Heart right ventricle (tissue), 16 donors: Measurements from ENCODE around the gene TAMALIN. TPM values are rescaled to one million over a fixed set of nuclear protein-coding genes. Genes with fewer than 3 reads are reported as not detected.

Experiments
- ATAC-seq, 8 donors: fragments of 200-7000 bp; cut with Tn5 transposase; one replicate each; pipeline ENCODE4 v1.9.1; 2020; ENCODE audit warnings: mild to moderate bottlenecking in 8 of 8, moderate library complexity in 8 of 8, moderate number of reproducible peaks in 1 of 8
- DNase-seq, 2 donors: peaks; one replicate each; pipeline ENCODE4 v3.0.0-alpha.2; 2020
- H3K27ac ChIP-seq, 10 donors: fragments of 200-600 bp; sonication (generic) in 2 of 10; one replicate each; pipeline versions ENCODE4 v1.5.0 to v1.8.0; 2020 to 2022; ENCODE audit warnings: mild to moderate bottlenecking in 3 of 10
- H3K27me3 ChIP-seq, 7 donors: fragments of 200-600 bp; one replicate each; pipeline ENCODE4 v1.8.0; 2021 to 2022; ENCODE audit warnings: mild to moderate bottlenecking in 2 of 7
- H3K36me3 ChIP-seq, 9 donors: fragments of 200-600 bp; sonication (generic) in 1 of 9; one replicate each; pipeline versions ENCODE4 v1.5.0 to v1.8.0; 2020 to 2022; ENCODE audit warnings: mild to moderate bottlenecking in 2 of 9
- H3K4me1 ChIP-seq, 9 donors: fragments of 200-600 bp; sonication (generic) in 1 of 9; one replicate each; pipeline versions ENCODE4 v1.5.0 to v1.8.0; 2020 to 2022; ENCODE audit warnings: mild to moderate bottlenecking in 4 of 9
- H3K4me3 ChIP-seq, 10 donors: fragments of 200-600 bp; sonication (generic) in 2 of 10; one replicate each; pipeline versions ENCODE4 v1.5.0 to v1.8.0; 2020 to 2022; ENCODE audit warnings: mild to moderate bottlenecking in 7 of 10, moderate library complexity in 2 of 10
- H3K9me3 ChIP-seq, 11 donors: fragments of 200-600 bp in 10 of 11; sonication (generic) in 2 of 11; one replicate each; pipeline versions ENCODE4 v1.5.0 to v1.8.0; 2013 to 2022; ENCODE audit warnings: mild to moderate bottlenecking in 2 of 11, control low read depth in 1 of 11, moderate library complexity in 1 of 11
- CTCF ChIP-seq, 9 donors: fragments of 200-600 bp; sonication (generic) in 2 of 9; IDR thresholded peaks; one replicate each; pipeline versions ENCODE4 v1.5.0 to v1.8.0; 2021 to 2022; ENCODE audit warnings: antibody characterized with exemption in 9 of 9, mild to moderate bottlenecking in 5 of 9, moderate library complexity in 1 of 9
- WGBS, 2 donors: extraction: QIAGEN DNeasy Blood & Tissue Kit; methylation state at CpG; one replicate each; pipeline ENCODE4 v1.1.7; 2013; ENCODE audit warnings: inconsistent platforms in 1 of 2; 5-methylcytosine and 5-hydroxymethylcytosine counted together
- intact Hi-C, 10 donors: fragments of 100-400 bp; cut with DNase I; formaldehyde crosslinking; loops; one replicate each; pipeline versions ENCODE4 v1.11.1 to v1.14.2; 2022
- polyA plus RNA-seq, 2 donors: library from polyadenylated mRNA; stranded (reverse); fragments of 200-250 nt; gene quantifications; one replicate each; pipeline ENCODE4 v1.2.3, GENCODE V29; 2013
- total RNA-seq, 10 donors: library from RNA; stranded (reverse); fragmentation: NEBNext Ultra II Directional in 3 of 10; extraction: Animal tissue kit (Norgen Biotek cat#: 25700) in 3 of 10; gene quantifications; one replicate each; pipeline versions ENCODE4 v1.2.1 to v1.2.4, GENCODE V29; 2021 to 2023
- donor health status: Arrhythmogenic right ventricular cardiomyopathy.
- donor health status: ischemic (EF 13 %, LVEDD 7.1; RV severe dilation, severe dysfunction).
- donor health status: healthy with polysubstance abuse.
- donor health status: DM: no; HTN: yes; CAD: no.
- donor health status: DM: no; HTN: no; CAD: no.
- donor health status: ischemic (EF 25% LVEDD 6.9; RV normal size, moderate dysfunction).
- donor health status: ischemic (EF 25% LVEDD 5.7; RV mildly dilated, moderate dysfunction).
- donor health status: healthy.
- donor health status: DM: yes; HTN: yes; CAD: no.
- donor health status: Ischemic cardiomyopathy.
- donor health status: ischemic (EF 35%, LVEDD 5.7; RV mildly dilated, moderate dysfunction).
- donor health status: nonischemic (EF 11% LVEDD 7.7; RV severe dilation, severe dysfunction).
- donor health status: DM: yes; HTN: yes; CAD: no.
- donor health status: PGD.
- donor health status: ischemic (EF 29% LVEDD 5.4; RV normal size, mild dysfunction).
- donor health status: nonischemic (EF 23%, LVEDD 6.1; RV moderate dilation, normal function).

The TAMALIN gene
- total and polyA plus RNA-seq, 12 donors: 16.6 to 58.8 (median 26.9) TPM

GRCh38 chr12:52054231-52054832 lies 47.6 kb downstream of the TAMALIN start:
- Histone ChIP-seq H3K4me3 (peak overlapping the region in 6 of 10 donors; percentile 48 to 77 (median 68)), H3K27ac (peak overlapping the region in 4 of 10 donors; percentile 5 to 98 (median 92)), H3K9me3 (no peaks in the 10 kb centered on the region), H3K4me1 (peaks cover 14 to 72% (median 38%) of the 10 kb centered on the region in 9 donors), H3K27me3 (peaks cover 0 to 5% (median 0%) of the 10 kb centered on the region in 7 donors), H3K36me3 (peaks cover 0 to 67% (median 52%) of the 10 kb centered on the region in 9 donors)
- no peak for TF ChIP-seq CTCF (IDR thresholded peaks at IDR 0.05)
- ATAC-seq (peak in 1 of 8 donors; percentile 0), DNase-seq (peak in 1 of 2 donors; percentile 33)
- WGBS, 2 donors: 89 to 92% methylated on average over 21 of the region's 21 CpGs
- intact Hi-C loops: loop anchor here in 1 of 10 donors (5.0 kb wide), 1 partner anchor 73 kb away; no protein-coding TSS in a partner anchor

- DNase-seq (no peak), ATAC-seq (no peak)
- H3K27me3 ChIP-seq: peaks cover 0 to 5% (median 0%) of the 10 kb centered on the region in 7 donors
- no peak for TF ChIP-seq CTCF (IDR thresholded peaks at IDR 0.05)
- peaks cover 0 to 75% (median 57%) of the 10 kb centered on the region in 9 donors for H3K36me3 ChIP-seq
- H3K4me3 ChIP-seq: peak overlapping the region in 3 of 10 donors; percentile 2 to 77 (median 9)
- WGBS, 2 donors: 94 to 95% methylated on average over 21 of the region's 21 CpGs
- H3K27ac ChIP-seq: peak overlapping the region in 3 of 10 donors; percentile 5 to 9 (median 5)
- H3K4me1 ChIP-seq: peaks cover 6 to 66% (median 30%) of the 10 kb centered on the region in 9 donors
- intact Hi-C loops: loop anchor here in 1 of 10 donors (5.0 kb wide), 1 partner anchor 72 kb away; no protein-coding TSS in a partner anchor
- no peaks in the 10 kb centered on the region for H3K9me3 ChIP-seq
Observed at GRCh38 chr12:52054833-52055730, 48.3 kb downstream of the TAMALIN start.

- Histone ChIP-seq H3K27me3 (no peaks in the 10 kb centered on the region), H3K9me3 (no peaks in the 10 kb centered on the region), H3K4me1 (peaks cover 0 to 58% (median 23%) of the 10 kb centered on the region in 9 donors), H3K4me3 (no peak overlapping the region), H3K36me3 (peaks cover 0 to 78% (median 57%) of the 10 kb centered on the region in 9 donors), H3K27ac (peak overlapping the region in 2 of 10 donors; percentile 10 to 27)
- DNase-seq (peak in 1 of 2 donors; percentile 31), ATAC-seq (no peak)
- WGBS, 2 donors: 89 to 91% methylated on average over 27 of the region's 27 CpGs
- TF ChIP-seq CTCF (IDR thresholded peaks at IDR 0.05): no peak
- intact Hi-C loops: no loop called here
Observed at GRCh38 chr12:52055731-52056711, 49.3 kb downstream of the TAMALIN start.
